Mesenteric fat pad (tissue), 1 donor: Measurements from ENCODE around the gene FAM20C. TPM values are rescaled to one million over a fixed set of nuclear protein-coding genes. Genes with fewer than 3 reads are reported as not detected.
"Not testable (repeated sequence)": the region's sequence is repeated elsewhere in the genome, so short reads cannot be mapped to it uniquely, and the experiment has no call there.

Source experiments
- DNase-seq: peaks from one replicate; pipeline ENCODE4 v3.0.0-alpha.2; 2020; ENCODE audit warnings: low spot score
- total RNA-seq: library from RNA; stranded (reverse); fragmentation: NEBNext Ultra II Directional; extraction: Animal tissue kit (Norgen Biotek cat#: 25700); gene quantifications from one replicate; pipeline ENCODE4 v1.2.1, GENCODE V29; 2021
- donor health status: DM: yes; HTN: yes; CAD: no.

FAM20C gene
- total RNA-seq, 1 donor from 2014 or later, result 121 TPM

- DNase-seq, result no peak
These were observed 96.9 kb downstream of the FAM20C start for GRCh38 chr7:289209-289755.

- DNase-seq, result no peak
These were observed 97.6 kb downstream of the FAM20C start, which contains the start of gene FOXL3 for GRCh38 chr7:289756-290553. Gene FOXL3 (plus strand): TSS chr7:290170. CDS start chr7:290170, 0 bp downstream.

- no peak for DNase-seq
These were observed 98.4 kb downstream of the FAM20C start for GRCh38 chr7:290554-291372.

- DNase-seq, result no peak
These were observed 99.2 kb downstream of the FAM20C start for GRCh38 chr7:291373-292092.

GRCh38 chr7:292226-292625 lies 99.9 kb downstream of the FAM20C start:
- DNase-seq, result no peak

- no peak for DNase-seq
These were observed 100.5 kb downstream of the FAM20C start for GRCh38 chr7:292826-293225.

GRCh38 chr7:293681-294439 lies 101.5 kb downstream of the FAM20C start:
- DNase-seq, result no peak

- DNase-seq, result peak; percentile 87
These were observed 102.2 kb downstream of the FAM20C start for GRCh38 chr7:294440-295154.

GRCh38 chr7:295155-296154 lies 103.1 kb downstream of the FAM20C start:
- peak; percentile 73 for DNase-seq

- DNase-seq, result no peak
These were observed 104.1 kb downstream of the FAM20C start for GRCh38 chr7:296373-296945.

- not testable (repeated sequence) for DNase-seq
These were observed 104.8 kb downstream of the FAM20C start for GRCh38 chr7:297141-297540.

- peak; percentile 88 for DNase-seq
These were observed 105.4 kb downstream of the FAM20C start for GRCh38 chr7:297611-298374.

- peak; percentile 81 for DNase-seq
These were observed 106.0 kb downstream of the FAM20C start for GRCh38 chr7:298375-298702.

- peak; percentile 33 for DNase-seq
These were observed 106.4 kb downstream of the FAM20C start for GRCh38 chr7:298743-299142.

GRCh38 chr7:299169-299568 lies 106.8 kb downstream of the FAM20C start:
- peak; percentile 77 for DNase-seq

GRCh38 chr7:299628-300027 lies 107.3 kb downstream of the FAM20C start:
- DNase-seq, result peak; percentile 86

- DNase-seq, result no peak
These were observed 107.7 kb downstream of the FAM20C start for GRCh38 chr7:300048-300447.
